HL-60 (cell line): ENCODE data around the gene ABHD13.

Experiments
- POLR2AphosphoS5 ChIP-seq: IDR thresholded peaks from 2 replicates; pipeline ENCODE4 v1.6.1; 2012; ENCODE audit warnings: low read depth
- TF ChIP-seq, protein P1 (sequence below): IDR thresholded peaks from one replicate; pipeline ENCODE4 v1.5.1; 2011; ENCODE audit warnings: low read length, control low read depth, inconsistent platforms; ENCODE audit not compliant: insufficient read depth
- TF ChIP-seq, protein P2 (sequence below): IDR thresholded peaks from 2 replicates; pipeline ENCODE4 v1.6.1; 2012; ENCODE audit warnings: low read depth; ENCODE audit not compliant: insufficient replicate concordance

DNA sequence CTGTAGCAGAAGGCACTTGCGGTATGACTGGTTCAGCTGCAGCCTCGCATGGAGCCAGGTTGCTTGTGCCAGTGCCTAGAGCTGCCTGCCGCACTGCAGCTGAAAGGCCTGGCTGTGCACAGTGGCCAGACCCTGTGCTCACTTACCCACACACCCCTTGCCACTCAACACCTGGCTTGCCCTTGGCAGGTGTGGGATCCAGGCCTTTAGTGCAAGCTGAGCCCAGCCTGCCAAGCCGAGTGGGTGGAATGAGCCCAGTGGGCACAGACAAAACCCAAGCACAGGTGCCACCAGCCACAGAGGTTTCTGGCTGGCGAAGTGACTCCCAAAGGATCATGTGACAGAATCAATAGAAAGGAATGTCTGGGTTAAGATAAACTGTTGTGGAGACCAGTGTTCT is 22.3 kb upstream of the ABHD13 start:
- TF ChIP-seq POLR2AphosphoS5: no peak
- TF ChIP-seq, protein P1, sequence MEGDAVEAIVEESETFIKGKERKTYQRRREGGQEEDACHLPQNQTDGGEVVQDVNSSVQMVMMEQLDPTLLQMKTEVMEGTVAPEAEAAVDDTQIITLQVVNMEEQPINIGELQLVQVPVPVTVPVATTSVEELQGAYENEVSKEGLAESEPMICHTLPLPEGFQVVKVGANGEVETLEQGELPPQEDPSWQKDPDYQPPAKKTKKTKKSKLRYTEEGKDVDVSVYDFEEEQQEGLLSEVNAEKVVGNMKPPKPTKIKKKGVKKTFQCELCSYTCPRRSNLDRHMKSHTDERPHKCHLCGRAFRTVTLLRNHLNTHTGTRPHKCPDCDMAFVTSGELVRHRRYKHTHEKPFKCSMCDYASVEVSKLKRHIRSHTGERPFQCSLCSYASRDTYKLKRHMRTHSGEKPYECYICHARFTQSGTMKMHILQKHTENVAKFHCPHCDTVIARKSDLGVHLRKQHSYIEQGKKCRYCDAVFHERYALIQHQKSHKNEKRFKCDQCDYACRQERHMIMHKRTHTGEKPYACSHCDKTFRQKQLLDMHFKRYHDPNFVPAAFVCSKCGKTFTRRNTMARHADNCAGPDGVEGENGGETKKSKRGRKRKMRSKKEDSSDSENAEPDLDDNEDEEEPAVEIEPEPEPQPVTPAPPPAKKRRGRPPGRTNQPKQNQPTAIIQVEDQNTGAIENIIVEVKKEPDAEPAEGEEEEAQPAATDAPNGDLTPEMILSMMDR: no peak
- TF ChIP-seq, protein P2, sequence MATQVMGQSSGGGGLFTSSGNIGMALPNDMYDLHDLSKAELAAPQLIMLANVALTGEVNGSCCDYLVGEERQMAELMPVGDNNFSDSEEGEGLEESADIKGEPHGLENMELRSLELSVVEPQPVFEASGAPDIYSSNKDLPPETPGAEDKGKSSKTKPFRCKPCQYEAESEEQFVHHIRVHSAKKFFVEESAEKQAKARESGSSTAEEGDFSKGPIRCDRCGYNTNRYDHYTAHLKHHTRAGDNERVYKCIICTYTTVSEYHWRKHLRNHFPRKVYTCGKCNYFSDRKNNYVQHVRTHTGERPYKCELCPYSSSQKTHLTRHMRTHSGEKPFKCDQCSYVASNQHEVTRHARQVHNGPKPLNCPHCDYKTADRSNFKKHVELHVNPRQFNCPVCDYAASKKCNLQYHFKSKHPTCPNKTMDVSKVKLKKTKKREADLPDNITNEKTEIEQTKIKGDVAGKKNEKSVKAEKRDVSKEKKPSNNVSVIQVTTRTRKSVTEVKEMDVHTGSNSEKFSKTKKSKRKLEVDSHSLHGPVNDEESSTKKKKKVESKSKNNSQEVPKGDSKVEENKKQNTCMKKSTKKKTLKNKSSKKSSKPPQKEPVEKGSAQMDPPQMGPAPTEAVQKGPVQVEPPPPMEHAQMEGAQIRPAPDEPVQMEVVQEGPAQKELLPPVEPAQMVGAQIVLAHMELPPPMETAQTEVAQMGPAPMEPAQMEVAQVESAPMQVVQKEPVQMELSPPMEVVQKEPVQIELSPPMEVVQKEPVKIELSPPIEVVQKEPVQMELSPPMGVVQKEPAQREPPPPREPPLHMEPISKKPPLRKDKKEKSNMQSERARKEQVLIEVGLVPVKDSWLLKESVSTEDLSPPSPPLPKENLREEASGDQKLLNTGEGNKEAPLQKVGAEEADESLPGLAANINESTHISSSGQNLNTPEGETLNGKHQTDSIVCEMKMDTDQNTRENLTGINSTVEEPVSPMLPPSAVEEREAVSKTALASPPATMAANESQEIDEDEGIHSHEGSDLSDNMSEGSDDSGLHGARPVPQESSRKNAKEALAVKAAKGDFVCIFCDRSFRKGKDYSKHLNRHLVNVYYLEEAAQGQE: no peak
